ENCODE measurements around the gene OSR1.
A peak's percentile ranks its signal among the peaks of the same experiment; 100 is the strongest.

OSR1 gene

DNA sequence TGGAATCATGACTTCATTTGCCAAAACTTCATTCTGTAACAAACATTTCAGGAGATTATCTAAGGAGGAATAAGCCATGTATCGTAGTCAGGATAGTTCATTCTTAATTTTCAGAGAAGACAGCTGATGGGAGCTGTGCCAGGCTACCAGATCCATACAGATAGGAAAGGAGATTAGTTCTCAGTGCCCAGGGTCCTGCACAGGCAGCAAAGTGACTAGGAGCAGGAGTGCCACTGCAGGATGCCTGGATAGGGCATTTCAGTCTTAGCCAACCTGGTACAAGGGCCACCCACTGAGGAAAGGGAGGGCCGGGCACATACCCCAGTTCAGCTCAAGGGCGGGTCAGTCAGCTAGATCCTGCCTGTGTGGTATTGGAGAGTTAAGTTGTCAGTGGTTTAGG lies 6.7 kb upstream of the OSR1 start:
- Histone ChIP-seq H3K9me3 (ENCODE audit: insufficient read depth, low read depth, low read length) (no peaks in the 10 kb centered on the region), H3K4me3 (ENCODE audit: low read length) (no peak overlapping the region), H3K4me1 (ENCODE audit: insufficient read depth, low read length) (no peaks in the 10 kb centered on the region; the same call in 1 of the 2 replicates), H3K27ac (ENCODE audit: low read length) (no peak overlapping the region), H3K36me3 (ENCODE audit: insufficient read depth, low read depth, low read length) (no peaks in the 10 kb centered on the region), H3K9ac (ENCODE audit: low read depth, low read length) (no peak overlapping the region), H3K27me3 (ENCODE audit: insufficient read depth, low read length) (peaks cover 96% of the 10 kb centered on the region)

DNA sequence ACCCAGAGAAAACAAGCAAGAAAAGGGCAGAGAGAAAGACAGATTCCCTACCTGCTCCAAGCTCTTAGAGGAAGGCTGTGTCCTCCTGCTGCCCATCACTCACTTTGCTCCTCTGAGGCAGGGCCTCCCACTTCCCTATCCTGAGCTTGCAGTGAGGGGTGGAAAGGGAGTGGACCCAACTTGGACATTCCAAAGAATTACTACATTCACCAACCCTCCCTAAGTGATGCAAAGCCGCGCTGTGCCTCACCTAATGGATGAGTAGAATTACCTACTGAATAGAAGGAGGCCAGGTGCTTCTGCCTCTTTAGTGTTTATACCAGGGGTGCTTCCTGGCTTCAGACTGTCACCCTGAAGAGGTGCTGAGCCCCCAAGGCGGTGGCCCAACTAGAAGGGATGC lies 5.6 kb upstream of the OSR1 start:
- H3K36me3 ChIP-seq (ENCODE audit: insufficient read depth, low read depth, low read length) = no peaks in the 10 kb centered on the region
- H3K9ac ChIP-seq (ENCODE audit: low read depth, low read length) = no peak overlapping the region
- H3K4me1 ChIP-seq (ENCODE audit: insufficient read depth, low read length) = no peaks in the 10 kb centered on the region; the same call in 1 of the 2 replicates
- no peak overlapping the region for H3K27ac ChIP-seq (ENCODE audit: low read length)
- peaks cover 100% of the 10 kb centered on the region for H3K27me3 ChIP-seq (ENCODE audit: insufficient read depth, low read length)
- H3K9me3 ChIP-seq (ENCODE audit: insufficient read depth, low read depth, low read length) = no peaks in the 10 kb centered on the region
- H3K4me3 ChIP-seq (ENCODE audit: low read length) = peak overlapping the region; percentile 56; the same call in 1 of the 2 replicates

DNA sequence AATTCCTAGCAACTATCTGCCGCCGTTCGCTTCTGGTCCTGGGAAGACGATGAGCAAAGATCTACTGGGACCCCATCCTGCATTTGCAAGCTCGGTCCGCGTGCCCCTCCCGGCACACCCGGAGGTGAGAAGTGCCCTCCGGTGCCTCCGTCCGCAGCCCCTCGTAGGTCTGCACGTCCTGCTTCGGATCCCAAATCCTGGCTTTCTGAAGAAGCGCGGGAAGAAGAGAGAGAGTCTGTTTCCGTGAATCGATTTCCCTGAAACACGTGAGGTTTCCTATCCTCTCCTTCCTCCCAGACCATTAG lies 5.0 kb upstream of the OSR1 start:
- no peaks in the 10 kb centered on the region for H3K9me3 ChIP-seq (ENCODE audit: insufficient read depth, low read depth, low read length)
- H3K27me3 ChIP-seq (ENCODE audit: insufficient read depth, low read length) = peaks cover 100% of the 10 kb centered on the region
- H3K9ac ChIP-seq (ENCODE audit: low read depth, low read length) = no peak overlapping the region
- H3K27ac ChIP-seq (ENCODE audit: low read length) = no peak overlapping the region
- H3K36me3 ChIP-seq (ENCODE audit: insufficient read depth, low read depth, low read length) = no peaks in the 10 kb centered on the region
- H3K4me3 ChIP-seq (ENCODE audit: low read length) = peak overlapping the region; percentile 56; the same call in 1 of the 2 replicates
- no peaks in the 10 kb centered on the region; the same call in 1 of the 2 replicates for H3K4me1 ChIP-seq (ENCODE audit: insufficient read depth, low read length)

DNA sequence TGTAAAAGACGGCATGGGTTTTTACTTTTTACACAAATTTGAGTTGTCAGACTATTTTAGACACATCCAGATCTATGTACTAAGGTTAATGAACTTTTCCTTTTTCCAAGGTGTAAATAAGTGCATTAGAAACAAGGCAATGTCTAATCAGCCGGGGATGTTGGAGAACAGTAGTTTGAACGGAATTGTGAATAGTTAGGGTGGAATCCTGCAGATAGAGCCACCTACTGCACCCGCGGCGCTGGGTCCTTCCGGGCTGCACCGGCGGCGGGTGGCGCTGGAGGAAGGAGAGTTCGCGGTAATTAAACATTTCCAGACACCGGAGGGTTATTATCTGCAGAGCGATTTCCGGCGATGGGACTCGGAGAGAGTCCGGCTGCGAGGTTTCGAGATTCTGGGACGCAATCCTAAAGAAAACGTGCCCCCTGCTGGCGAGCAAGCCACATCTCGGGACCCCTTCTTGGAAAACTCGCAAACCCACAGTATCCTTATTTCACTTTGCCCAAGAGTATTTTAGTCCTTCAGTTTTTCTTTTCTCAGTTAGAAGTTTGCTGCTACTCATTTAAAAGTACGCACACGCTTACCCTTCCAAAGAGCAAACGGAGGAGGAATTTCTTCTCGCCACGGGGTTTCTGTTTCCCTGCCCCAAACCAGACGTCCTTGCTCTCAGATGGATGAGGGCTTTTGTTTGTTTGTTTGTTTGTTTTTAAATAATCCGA lies 4.5 kb upstream of the OSR1 start:
- Histone ChIP-seq H3K9ac (ENCODE audit: low read depth, low read length) (no peak overlapping the region), H3K27ac (ENCODE audit: low read length) (no peak overlapping the region), H3K9me3 (ENCODE audit: insufficient read depth, low read depth, low read length) (no peaks in the 10 kb centered on the region), H3K27me3 (ENCODE audit: insufficient read depth, low read length) (peaks cover 100% of the 10 kb centered on the region), H3K4me3 (ENCODE audit: low read length) (peak overlapping the region; percentile 56; the same call in 1 of the 2 replicates), H3K36me3 (ENCODE audit: insufficient read depth, low read depth, low read length) (no peaks in the 10 kb centered on the region), H3K4me1 (ENCODE audit: insufficient read depth, low read length) (no peaks in the 10 kb centered on the region; the same call in 1 of the 2 replicates)

DNA sequence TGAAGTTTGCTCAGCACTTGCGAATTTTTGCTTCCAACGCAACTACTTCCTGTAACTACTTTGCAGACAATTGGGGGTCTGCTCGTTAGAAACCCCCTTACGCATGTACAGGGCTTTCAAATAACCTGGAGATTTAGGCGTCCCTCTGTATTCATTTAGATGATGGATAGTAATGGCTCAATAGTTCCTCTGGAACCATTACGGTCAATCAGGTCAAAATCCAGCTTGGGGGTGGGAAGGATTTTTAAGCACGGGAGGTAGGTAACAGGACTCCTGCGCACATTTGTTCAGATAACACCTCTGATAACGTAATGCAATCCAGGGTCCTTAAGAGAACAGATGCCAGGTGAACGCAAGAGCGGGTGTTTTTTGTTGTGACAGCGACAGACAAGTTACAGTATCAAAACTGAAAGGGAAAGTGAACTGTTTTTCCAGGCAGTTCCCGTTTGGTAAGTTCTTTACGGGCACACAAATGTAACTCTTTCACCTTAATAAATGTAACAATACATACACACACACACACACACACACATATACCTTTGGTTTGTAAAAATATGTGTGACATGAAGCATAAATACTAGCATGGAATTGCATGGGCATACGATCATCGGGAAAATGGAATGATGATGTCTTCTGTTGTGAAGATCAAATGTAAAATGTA lies 3.8 kb upstream of the OSR1 start:
- Histone ChIP-seq H3K4me1 (ENCODE audit: insufficient read depth, low read length) (no peaks in the 10 kb centered on the region; the same call in 1 of the 2 replicates), H3K27me3 (ENCODE audit: insufficient read depth, low read length) (peaks cover 100% of the 10 kb centered on the region), H3K27ac (ENCODE audit: low read length) (no peak overlapping the region), H3K4me3 (ENCODE audit: low read length) (peak overlapping the region; percentile 56; the same call in 1 of the 2 replicates), H3K36me3 (ENCODE audit: insufficient read depth, low read depth, low read length) (no peaks in the 10 kb centered on the region), H3K9ac (ENCODE audit: low read depth, low read length) (no peak overlapping the region), H3K9me3 (ENCODE audit: insufficient read depth, low read depth, low read length) (no peaks in the 10 kb centered on the region)

DNA sequence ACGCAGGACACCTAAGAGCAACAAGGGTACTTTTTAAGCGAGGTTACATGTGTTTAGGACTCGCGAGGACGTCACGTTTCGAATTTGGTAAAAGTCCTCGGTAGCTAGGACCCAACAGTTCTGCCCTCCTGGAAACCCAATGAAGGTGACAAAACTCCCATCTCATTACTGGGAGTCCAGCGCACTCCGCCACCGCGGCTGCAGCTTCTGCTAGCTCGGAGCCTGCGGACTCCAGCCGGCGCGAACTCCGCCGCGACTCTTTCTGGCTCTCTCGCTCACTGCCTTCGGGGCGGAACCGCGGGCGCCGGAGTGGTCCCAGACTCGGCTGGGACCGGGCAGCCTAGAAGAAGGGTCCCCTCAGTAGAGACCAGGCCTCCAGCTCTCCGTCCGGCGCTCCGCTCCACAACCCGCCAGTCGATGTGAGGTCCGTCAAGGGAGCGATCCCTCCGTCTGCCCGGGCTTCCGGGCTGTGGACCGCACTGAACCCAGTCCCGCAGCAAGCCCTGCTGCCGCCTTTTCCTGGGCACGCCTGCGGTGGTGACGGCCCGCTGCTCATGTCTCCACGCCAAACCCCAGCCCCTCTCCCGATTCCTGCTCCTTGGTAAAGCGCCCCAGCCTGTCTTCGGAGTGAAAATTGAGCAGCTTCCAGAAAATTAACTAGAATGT lies 3.0 kb upstream of the OSR1 start:
- Histone ChIP-seq H3K4me1 (ENCODE audit: insufficient read depth, low read length) (no peaks in the 10 kb centered on the region; the same call in 1 of the 2 replicates), H3K27me3 (ENCODE audit: insufficient read depth, low read length) (peaks cover 100% of the 10 kb centered on the region), H3K9ac (ENCODE audit: low read depth, low read length) (no peak overlapping the region), H3K4me3 (ENCODE audit: low read length) (peak overlapping the region; percentile 50; the same call in 1 of the 2 replicates), H3K27ac (ENCODE audit: low read length) (no peak overlapping the region), H3K36me3 (ENCODE audit: insufficient read depth, low read depth, low read length) (no peaks in the 10 kb centered on the region), H3K9me3 (ENCODE audit: insufficient read depth, low read depth, low read length) (peaks cover 7% of the 10 kb centered on the region; the same call in 1 of the 2 replicates)

DNA sequence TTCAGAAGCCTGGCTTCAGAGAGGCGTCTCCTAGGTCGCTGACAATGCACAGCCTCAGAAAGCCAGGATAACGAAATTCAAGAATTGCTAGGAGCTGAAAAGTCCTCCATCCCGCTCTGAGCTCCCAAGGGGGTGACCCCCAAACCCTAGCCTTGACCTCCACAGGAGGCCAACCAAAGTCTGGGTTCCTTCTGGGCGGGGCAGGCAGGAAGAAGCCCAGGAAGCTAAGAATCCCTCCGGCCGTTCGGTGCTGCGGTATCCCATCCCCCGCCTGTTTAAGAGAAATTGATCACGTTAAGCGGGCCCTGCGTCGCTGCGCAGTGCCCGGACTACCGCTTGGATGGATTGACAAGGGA lies 2.5 kb upstream of the OSR1 start:
- Histone ChIP-seq H3K27ac (ENCODE audit: low read length) (no peak overlapping the region), H3K4me3 (ENCODE audit: low read length) (peak overlapping the region; percentile 50; the same call in 1 of the 2 replicates), H3K9me3 (ENCODE audit: insufficient read depth, low read depth, low read length) (peaks cover 10% of the 10 kb centered on the region; the same call in 1 of the 2 replicates)

DNA sequence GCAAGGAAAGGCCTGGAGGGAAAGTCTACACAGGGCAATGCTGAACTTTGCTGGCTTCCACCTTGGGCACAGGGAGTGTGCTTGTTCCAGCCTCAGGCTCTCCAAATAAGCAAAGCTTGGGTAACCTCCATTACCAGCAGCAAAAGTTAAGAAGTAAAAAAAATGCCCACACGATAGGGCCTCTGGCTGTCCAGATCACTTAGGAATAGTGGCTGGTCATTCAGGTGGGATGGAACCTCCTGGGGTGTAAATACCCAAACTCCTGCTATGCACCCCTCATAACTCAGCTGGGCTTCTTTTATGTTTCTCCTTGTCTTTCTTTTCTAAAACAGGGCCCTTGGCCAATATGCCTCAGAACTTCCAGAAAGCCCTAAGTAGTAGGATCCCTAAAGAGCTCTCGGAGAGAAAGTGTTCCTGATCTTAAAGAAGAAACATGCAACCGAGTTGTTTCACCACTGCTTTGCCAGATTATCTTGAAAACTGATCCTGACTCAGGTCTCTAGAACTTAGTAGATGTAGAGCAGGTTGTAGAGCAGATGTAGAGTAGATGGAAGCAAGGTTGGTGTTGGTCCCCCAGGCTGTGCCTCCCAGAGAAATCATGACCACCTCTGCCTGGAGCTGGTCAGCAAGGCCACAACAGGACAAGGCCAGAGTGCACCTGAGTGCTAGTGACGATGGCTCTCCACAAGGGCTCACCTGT lies 2.0 kb upstream of the OSR1 start:
- no peak overlapping the region for H3K4me3 ChIP-seq (ENCODE audit: low read length)
- no peaks in the 10 kb centered on the region; the same call in 1 of the 2 replicates for H3K4me1 ChIP-seq (ENCODE audit: insufficient read depth, low read length)
- no peak overlapping the region for H3K27ac ChIP-seq (ENCODE audit: low read length)
- H3K27me3 ChIP-seq (ENCODE audit: insufficient read depth, low read length) = peaks cover 100% of the 10 kb centered on the region
- H3K36me3 ChIP-seq (ENCODE audit: insufficient read depth, low read depth, low read length) = no peaks in the 10 kb centered on the region
- H3K9ac ChIP-seq (ENCODE audit: low read depth, low read length) = no peak overlapping the region
- H3K9me3 ChIP-seq (ENCODE audit: insufficient read depth, low read depth, low read length) = peaks cover 10% of the 10 kb centered on the region; the same call in 1 of the 2 replicates

More for the DNA sequence above, 2.5 kb upstream of the OSR1 start:
- H3K27me3 ChIP-seq (ENCODE audit: insufficient read depth, low read length) = peaks cover 100% of the 10 kb centered on the region
- no peaks in the 10 kb centered on the region; the same call in 1 of the 2 replicates for H3K4me1 ChIP-seq (ENCODE audit: insufficient read depth, low read length)
- H3K9ac ChIP-seq (ENCODE audit: low read depth, low read length) = no peak overlapping the region
- H3K36me3 ChIP-seq (ENCODE audit: insufficient read depth, low read depth, low read length) = no peaks in the 10 kb centered on the region

DNA sequence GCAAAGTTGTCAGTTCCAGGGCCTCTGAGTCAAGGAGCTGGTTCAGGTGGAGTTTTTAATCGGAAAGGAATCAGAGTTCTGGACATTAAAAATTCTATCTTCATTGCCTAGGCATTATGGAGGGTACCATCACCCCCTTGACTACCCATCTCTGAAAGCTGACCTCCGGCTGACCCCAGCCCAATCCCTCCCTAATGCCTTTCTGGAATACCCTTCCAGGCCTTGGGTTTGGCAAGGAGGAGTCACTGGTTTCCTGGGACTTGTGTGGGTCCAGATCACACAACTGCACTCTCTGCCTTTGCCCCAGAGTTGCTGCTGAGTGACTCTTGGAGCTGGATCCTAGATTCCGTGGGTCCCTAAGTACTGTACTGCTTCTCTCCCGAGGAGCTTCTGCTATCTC lies 1.0 kb upstream of the OSR1 start:
- Histone ChIP-seq H3K36me3 (ENCODE audit: insufficient read depth, low read depth, low read length) (no peaks in the 10 kb centered on the region), H3K27me3 (ENCODE audit: insufficient read depth, low read length) (peaks cover 100% of the 10 kb centered on the region), H3K9ac (ENCODE audit: low read depth, low read length) (no peak overlapping the region), H3K27ac (ENCODE audit: low read length) (no peak overlapping the region), H3K9me3 (ENCODE audit: insufficient read depth, low read depth, low read length) (peaks cover 13% of the 10 kb centered on the region; the same call in 1 of the 2 replicates), H3K4me1 (ENCODE audit: insufficient read depth, low read length) (no peaks in the 10 kb centered on the region; the same call in 1 of the 2 replicates), H3K4me3 (ENCODE audit: low read length) (no peak overlapping the region)

DNA sequence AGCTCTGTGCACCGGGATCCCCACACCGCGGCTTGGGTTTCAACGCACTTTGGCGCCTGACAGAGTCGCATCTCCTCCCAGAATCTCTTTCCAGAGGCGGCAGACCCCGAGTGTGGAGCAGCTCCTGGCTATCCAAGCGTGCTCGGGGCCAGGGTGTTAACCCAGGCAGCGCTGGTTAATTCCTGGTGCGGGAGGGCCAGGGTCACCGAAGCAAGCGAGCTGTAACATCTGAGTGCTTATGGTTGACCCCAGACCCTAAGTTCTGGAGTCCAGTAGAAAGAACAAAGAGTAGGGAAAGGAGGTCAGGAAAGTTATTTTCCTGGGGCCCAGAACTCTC lies 566 bp upstream of the OSR1 start:
- H3K36me3 ChIP-seq (ENCODE audit: insufficient read depth, low read depth, low read length) = no peaks in the 10 kb centered on the region
- H3K9me3 ChIP-seq (ENCODE audit: insufficient read depth, low read depth, low read length) = peaks cover 13% of the 10 kb centered on the region; the same call in 1 of the 2 replicates
- H3K9ac ChIP-seq (ENCODE audit: low read depth, low read length) = no peak overlapping the region; the same call in 1 of the 2 replicates
- no peaks in the 10 kb centered on the region; the same call in 1 of the 2 replicates for H3K4me1 ChIP-seq (ENCODE audit: insufficient read depth, low read length)
- peak overlapping the region; percentile 70 for H3K4me3 ChIP-seq (ENCODE audit: low read length)
- no peak overlapping the region for H3K27ac ChIP-seq (ENCODE audit: low read length)
- H3K27me3 ChIP-seq (ENCODE audit: insufficient read depth, low read length) = peaks cover 100% of the 10 kb centered on the region
